Measurements from ENCODE around the gene C2CD4A. TPM values are rescaled to one million over a fixed set of nuclear protein-coding genes. Genes with fewer than 3 reads are reported as not detected.

The C2CD4A gene
- total RNA-seq, 6 experiments from 2014 or later, result not detected

GRCh38 chr15:62051166-62051565 lies 15.6 kb upstream of the C2CD4A start:
- H3K36me3 Mint-ChIP-seq (ENCODE audit: low read depth), result peaks cover 4% of the 10 kb centered on the region
- H3K27ac Mint-ChIP-seq, result no peak overlapping the region

DNA sequence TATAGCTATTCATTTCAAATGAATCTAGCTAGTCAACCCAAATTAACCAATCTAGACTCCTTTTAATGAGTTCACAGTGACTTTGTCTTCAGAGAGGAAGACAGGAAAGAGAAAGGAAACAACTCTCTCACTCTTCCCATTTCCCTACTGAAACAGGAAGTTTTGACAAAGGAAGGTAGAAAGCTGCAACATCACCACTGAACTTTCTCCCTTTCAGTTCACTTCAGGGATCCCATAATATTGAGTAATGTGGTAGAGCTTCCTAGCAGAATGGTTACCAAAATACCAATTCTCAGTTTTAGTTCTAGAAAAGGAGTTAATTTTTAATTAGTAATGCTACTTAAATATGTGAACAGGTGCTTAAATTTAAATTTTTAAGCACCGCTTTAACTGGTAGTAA lies 14.1 kb upstream of the C2CD4A start:
- Mint-ChIP-seq H3K36me3 (ENCODE audit: low read depth) (peaks cover 9% of the 10 kb centered on the region), H3K27me3 (ENCODE audit: insufficient read depth) (no peaks in the 10 kb centered on the region), H3K9me3 (no peaks in the 10 kb centered on the region), H3K27ac (no peak overlapping the region), H3K4me3 (no peak overlapping the region), H3K4me1 (ENCODE audit: low read depth) (peaks cover 6% of the 10 kb centered on the region; the same call in 1 of the 2 replicates)
- no peak for DNase-seq
- no peak for TF ChIP-seq CTCF (IDR thresholded peaks at IDR 0.05)

More at GRCh38 chr15:62051166-62051565, 15.6 kb upstream of the C2CD4A start:
- no peak for DNase-seq
- Mint-ChIP-seq H3K9me3 (no peaks in the 10 kb centered on the region), H3K27me3 (ENCODE audit: insufficient read depth) (no peaks in the 10 kb centered on the region), H3K4me3 (no peak overlapping the region), H3K4me1 (ENCODE audit: low read depth) (peaks cover 6% of the 10 kb centered on the region; the same call in 1 of the 2 replicates)
- TF ChIP-seq CTCF (IDR thresholded peaks at IDR 0.05), result no peak

DNA sequence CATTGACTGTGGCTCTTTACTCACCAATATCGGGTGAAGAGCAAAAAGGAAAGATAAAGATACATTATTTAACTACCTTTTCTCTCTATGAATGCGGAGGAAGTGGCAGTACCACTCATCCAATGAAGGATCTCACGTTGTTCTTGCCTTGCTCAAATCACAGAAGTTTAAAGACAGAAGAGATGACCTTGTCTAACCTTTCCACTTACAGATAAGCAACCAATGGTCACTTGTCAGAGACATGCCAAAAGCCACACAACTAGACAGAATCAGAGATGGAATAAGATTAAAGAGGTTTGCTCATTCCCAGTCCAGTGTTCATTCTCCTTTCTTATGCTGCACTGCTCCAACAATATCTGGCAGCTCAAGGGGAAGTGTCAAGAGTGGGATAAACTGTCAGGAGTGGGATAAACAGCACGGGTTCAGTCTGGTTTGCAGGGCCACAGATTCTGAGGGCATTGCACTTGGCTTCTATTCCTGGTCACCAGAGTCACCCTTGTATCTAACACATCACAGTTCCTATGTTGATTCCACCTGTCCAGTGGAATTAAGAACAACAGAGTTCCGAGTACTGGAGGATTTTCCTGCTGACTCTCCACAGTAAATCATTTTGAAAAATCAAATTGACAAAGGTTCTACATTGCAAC lies 13.2 kb upstream of the C2CD4A start:
- DNase-seq, result no peak
- H3K4me1 Mint-ChIP-seq (ENCODE audit: low read depth), result peaks cover 12% of the 10 kb centered on the region
- H3K27me3 Mint-ChIP-seq (ENCODE audit: insufficient read depth), result no peaks in the 10 kb centered on the region
- H3K27ac Mint-ChIP-seq, result no peak overlapping the region
- H3K36me3 Mint-ChIP-seq (ENCODE audit: low read depth), result peaks cover 9% of the 10 kb centered on the region
- H3K4me3 Mint-ChIP-seq, result no peak overlapping the region
- no peaks in the 10 kb centered on the region for H3K9me3 Mint-ChIP-seq
- no peak for TF ChIP-seq CTCF (IDR thresholded peaks at IDR 0.05)

- H3K36me3 Mint-ChIP-seq (ENCODE audit: low read depth), result peaks cover 5% of the 10 kb centered on the region; the same call in 1 of the 2 replicates
- H3K27ac Mint-ChIP-seq, result no peak overlapping the region
- H3K27me3 Mint-ChIP-seq (ENCODE audit: insufficient read depth), result no peaks in the 10 kb centered on the region
- H3K4me1 Mint-ChIP-seq (ENCODE audit: low read depth), result peaks cover 18% of the 10 kb centered on the region
- no peak for DNase-seq
- no peaks in the 10 kb centered on the region for H3K9me3 Mint-ChIP-seq
- no peak for TF ChIP-seq CTCF (IDR thresholded peaks at IDR 0.05)
- H3K4me3 Mint-ChIP-seq, result no peak overlapping the region
Observed at GRCh38 chr15:62054979-62055378, 11.8 kb upstream of the C2CD4A start.

- Mint-ChIP-seq H3K27ac (no peak overlapping the region), H3K4me1 (ENCODE audit: low read depth) (peaks cover 23% of the 10 kb centered on the region)
Observed at GRCh38 chr15:62057341-62057980, 9.3 kb upstream of the C2CD4A start.

More at GRCh38 chr15:62057341-62057980, 9.3 kb upstream of the C2CD4A start:
- Mint-ChIP-seq H3K9me3 (no peaks in the 10 kb centered on the region), H3K4me3 (no peak overlapping the region), H3K36me3 (ENCODE audit: low read depth) (peaks cover 5% of the 10 kb centered on the region; the same call in 1 of the 2 replicates), H3K27me3 (ENCODE audit: insufficient read depth) (no peaks in the 10 kb centered on the region)
- TF ChIP-seq CTCF (IDR thresholded peaks at IDR 0.05), result no peak
- no peak for DNase-seq
